Measurements from ENCODE around the gene BCL7B. TPM values are rescaled to one million over a fixed set of nuclear protein-coding genes. Genes with fewer than 3 reads are reported as not detected.

Gene BCL7B
- total and polyA plus RNA-seq, 2 of the 13 experiments (the other 11 are each of a cell fraction or from before 2014, with no cell fraction given), result 24.3 to 38.2 TPM

GRCh38 chr7:73605601-73606220, 48.2 kb upstream of the BCL7B start:
- Histone ChIP-seq H4K20me1 (ENCODE audit: insufficient read depth, low read length) (peaks cover 24% of the 10 kb centered on the region), H2AFZ (ENCODE audit: low read length) (no peak overlapping the region), H3K4me3 (replicated peaks in 1 of 3; ENCODE audit: insufficient read depth in 1 of 3, low read depth in 2 of 3, low read length in 3 of 3) (no peak overlapping the region), H3K79me2 (ENCODE audit: insufficient read depth, low read length) (peaks cover 5% of the 10 kb centered on the region), H3K27ac (ENCODE audit: extremely low read length, insufficient read depth, low read length) (no peak overlapping the region), H3K4me1 (ENCODE audit: insufficient read depth, low read length) (peaks cover 28% of the 10 kb centered on the region), H3K27me3 (ENCODE audit: control insufficient read depth in 1 of 2, insufficient read depth in 2 of 2, low read length in 2 of 2) (no peaks in the 10 kb centered on the region), H3K36me3 (replicated peaks in 1 of 2; ENCODE audit: control insufficient read depth in 1 of 2, insufficient read depth in 2 of 2, low read length in 2 of 2) (peaks cover 8 to 27% of the 10 kb centered on the region in 2 experiments), H3K4me2 (ENCODE audit: low read depth, low read length) (no peak overlapping the region), H3K9ac (ENCODE audit: insufficient read depth, low read depth, low read length) (no peak overlapping the region), H3K9me3 (ENCODE audit: low read length) (no peaks in the 10 kb centered on the region)
- 96% methylated on average over 13 of the region's 23 CpGs for WGBS (ENCODE audit: low lambda C conversion rate)
- ChIA-PET CTCF (ENCODE audit: low intra/inter-chr PET ratio, low total read pairs) (interaction anchor here (0.9 to 1.7 kb wide), 2 partner anchors 95 to 128 kb away, joined by 3 to 4 read pairs; no protein-coding TSS in a partner anchor), POLR2A (interaction anchor here (0.7 to 19.7 kb wide), 6 partner anchors 13 to 137 kb away, joined by 3 to 416 read pairs (median 4); partner anchors contain the start of gene MLXIPL)
- no TSS peak for BruUV-seq (replicated peaks)
- ATAC-seq (no peak), FAIRE-seq (no peak), DNase-seq (ENCODE audit: low spot score) (no peak)
- intact Hi-C loops (cut with micrococcal nuclease; ENCODE audit: unreplicated experiment) (no loop called here), in situ Hi-C loops (cut with HindIII; ENCODE audit: extremely low pct_ligation_motif_present, low pct_unique_long_range_greater_than_20kb) (loop anchor here (5.0 kb wide), 1 partner anchor 112 kb away; the partner anchor contains the start of gene STX1A)
- no peak for TF ChIP-seq SNAPC2 (CRISPR knock-in tag; IDR thresholded peaks at IDR 0.05)
- no peak for TF ChIP-seq FOXM1 (CRISPR knock-in tag; IDR thresholded peaks at IDR 0.05)
- no peak for TF ChIP-seq ZSCAN21 (CRISPR knock-in tag; IDR thresholded peaks at IDR 0.05; ENCODE audit: borderline replicate concordance)
- TF ChIP-seq AGO2 (optimal IDR thresholded peaks at IDR 0.05; ENCODE audit: low read depth, low read length), result peak; percentile 99
- no peak for TF ChIP-seq PTBP1 (IDR thresholded peaks at IDR 0.05; ENCODE audit: low read depth, low read length, poor library complexity, severe bottlenecking)
- no peak for TF ChIP-seq HOXA5 (CRISPR knock-in tag; IDR thresholded peaks at IDR 0.05)
- TF ChIP-seq ZNF576 (CRISPR knock-in tag; IDR thresholded peaks at IDR 0.05), result no peak
- TF ChIP-seq USF2 (IDR thresholded peaks at IDR 0.05; ENCODE audit: low read depth, low read length), result no peak
- TF ChIP-seq USF2 (CRISPR knock-in tag; IDR thresholded peaks at IDR 0.05; ENCODE audit: borderline replicate concordance), result no peak
- no peak for TF ChIP-seq DNMT3B (CRISPR knock-in tag; conservative IDR thresholded peaks at IDR 0.05)
- TF ChIP-seq ZNF724P (CRISPR knock-in tag; IDR thresholded peaks at IDR 0.05; ENCODE audit: borderline replicate concordance), result no peak
- no peak for TF ChIP-seq CREBL2 (CRISPR knock-in tag; IDR thresholded peaks at IDR 0.05; ENCODE audit: borderline replicate concordance)
- TF ChIP-seq ZUFSP (CRISPR knock-in tag; IDR thresholded peaks at IDR 0.05; ENCODE audit: borderline replicate concordance), result no peak
- no peak for TF ChIP-seq PHF8 (CRISPR knock-in tag; IDR thresholded peaks at IDR 0.05)
- no peak for TF ChIP-seq AHR (CRISPR knock-in tag; IDR thresholded peaks at IDR 0.05)
- TF ChIP-seq ZNF329 (CRISPR knock-in tag; IDR thresholded peaks at IDR 0.05; ENCODE audit: low read depth), result peak; percentile 94; the same call in 1 of the 2 replicates
- TF ChIP-seq RBM39 (IDR thresholded peaks at IDR 0.05; ENCODE audit: low read depth, low read length, poor library complexity, severe bottlenecking), result peak; percentile 32
- no peak for TF ChIP-seq MLX (CRISPR knock-in tag; IDR thresholded peaks at IDR 0.05)
- no peak for TF ChIP-seq RNF2 (conservative IDR thresholded peaks at IDR 0.05; ENCODE audit: low read depth)
- peak; percentile 26; the same call in 1 of the 2 replicates for TF ChIP-seq SSRP1 (CRISPR knock-in tag; IDR thresholded peaks at IDR 0.05)
- TF ChIP-seq ZNF33A (CRISPR knock-in tag; IDR thresholded peaks at IDR 0.05; ENCODE audit: borderline replicate concordance), result no peak
